Ascending aorta (tissue), 2 donors: ENCODE measurements around the gene MMP20. TPM values are rescaled to one million over a fixed set of nuclear protein-coding genes. Genes with fewer than 3 reads are reported as not detected.

Experiments used
- DNase-seq, 2 donors: peaks; one replicate each; pipeline ENCODE4 v3.0.0-alpha.2; 2019; ENCODE audit warnings: low spot score in 2 of 2
- H3K27ac ChIP-seq, 2 donors: fragments of 200-600 bp; sonication (generic); one replicate each; pipeline ENCODE4 v1.5.1; 2016 to 2017; ENCODE audit warnings: mild to moderate bottlenecking in 1 of 2
- H3K27me3 ChIP-seq: fragments of 200-600 bp; sonication (generic); one replicate; pipeline ENCODE4 v1.5.1; 2017
- H3K36me3 ChIP-seq, 2 donors: fragments of 200-600 bp; sonication (generic); one replicate each; pipeline ENCODE4 v1.5.1; 2016
- H3K4me1 ChIP-seq, 2 donors: fragments of 200-600 bp; sonication (generic); one replicate each; pipeline ENCODE4 v1.5.1; 2016 to 2017; ENCODE audit warnings: mild to moderate bottlenecking in 1 of 2
- H3K4me3 ChIP-seq, 2 donors: fragments of 200-600 bp; sonication (generic); one replicate each; pipeline ENCODE4 v1.5.1; 2016 to 2017; ENCODE audit warnings: mild to moderate bottlenecking in 1 of 2
- H3K9me3 ChIP-seq, 2 donors: fragments of 200-600 bp; sonication (generic); one replicate each; pipeline ENCODE4 v1.5.1; 2016
- intact Hi-C: fragments of 100-400 bp; cut with DNase I; formaldehyde crosslinking; loops from one replicate; pipeline ENCODE4 v1.15.1; 2023
- total RNA-seq: library from RNA; depleted of rRNA; stranded (reverse); fragments of >200 nt; gene quantifications from one replicate; pipeline ENCODE4 v1.1.0, GENCODE V29; 2016
- TF ChIP-seq, protein P1 (sequence below), 3 experiments: fragments of 200-600 bp in 2 of 3; fragments of 450-650 bp in 1 of 3; sonication (generic) in 2 of 3; IDR thresholded peaks; one replicate each; pipeline ENCODE4 v1.5.1; 2016 to 2019; ENCODE audit warnings: antibody characterized with exemption in 3 of 3, mild to moderate bottlenecking in 1 of 3, moderate library complexity in 1 of 3

Gene MMP20
- total RNA-seq, 1 donor from 2014 or later, result not detected

- DNase-seq, result no peak
- Histone ChIP-seq H3K27ac (no peak overlapping the region), H3K36me3 (no peaks in the 10 kb centered on the region), H3K9me3 (no peaks in the 10 kb centered on the region), H3K4me3 (no peak overlapping the region), H3K4me1 (no peaks in the 10 kb centered on the region), H3K27me3 (no peaks in the 10 kb centered on the region)
- TF ChIP-seq, protein P1, sequence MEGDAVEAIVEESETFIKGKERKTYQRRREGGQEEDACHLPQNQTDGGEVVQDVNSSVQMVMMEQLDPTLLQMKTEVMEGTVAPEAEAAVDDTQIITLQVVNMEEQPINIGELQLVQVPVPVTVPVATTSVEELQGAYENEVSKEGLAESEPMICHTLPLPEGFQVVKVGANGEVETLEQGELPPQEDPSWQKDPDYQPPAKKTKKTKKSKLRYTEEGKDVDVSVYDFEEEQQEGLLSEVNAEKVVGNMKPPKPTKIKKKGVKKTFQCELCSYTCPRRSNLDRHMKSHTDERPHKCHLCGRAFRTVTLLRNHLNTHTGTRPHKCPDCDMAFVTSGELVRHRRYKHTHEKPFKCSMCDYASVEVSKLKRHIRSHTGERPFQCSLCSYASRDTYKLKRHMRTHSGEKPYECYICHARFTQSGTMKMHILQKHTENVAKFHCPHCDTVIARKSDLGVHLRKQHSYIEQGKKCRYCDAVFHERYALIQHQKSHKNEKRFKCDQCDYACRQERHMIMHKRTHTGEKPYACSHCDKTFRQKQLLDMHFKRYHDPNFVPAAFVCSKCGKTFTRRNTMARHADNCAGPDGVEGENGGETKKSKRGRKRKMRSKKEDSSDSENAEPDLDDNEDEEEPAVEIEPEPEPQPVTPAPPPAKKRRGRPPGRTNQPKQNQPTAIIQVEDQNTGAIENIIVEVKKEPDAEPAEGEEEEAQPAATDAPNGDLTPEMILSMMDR (IDR thresholded peaks at IDR 0.05), result no peak
- intact Hi-C loops, result no loop called here
These were observed 79.4 kb downstream of the MMP20 start for GRCh38 chr11:102545701-102546100.

DNA sequence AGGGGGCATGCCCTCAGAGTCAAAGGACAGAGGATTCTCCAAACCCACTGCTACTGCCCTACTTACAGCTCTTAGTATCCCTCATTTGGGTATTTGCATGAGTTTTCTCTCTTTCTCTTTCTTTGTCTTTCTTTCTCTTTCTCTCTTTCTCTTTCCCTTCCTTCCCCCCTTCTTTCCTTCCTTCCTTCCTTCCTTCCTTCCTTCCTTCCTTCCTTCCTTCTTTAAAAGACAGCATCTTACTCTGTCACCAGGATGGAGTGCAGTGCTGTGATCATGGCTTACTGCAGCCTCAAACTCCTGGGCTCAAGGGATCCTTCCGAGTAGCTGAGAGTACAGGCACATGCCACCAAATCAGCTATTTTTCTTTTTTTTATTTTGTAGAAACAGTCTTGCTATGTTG is 80.5 kb downstream of the MMP20 start:
- no peak overlapping the region for H3K27ac ChIP-seq
- TF ChIP-seq, protein P1 (IDR thresholded peaks at IDR 0.05), result no peak
- intact Hi-C loops, result no loop called here
- DNase-seq, result no peak
- H3K4me3 ChIP-seq, result no peak overlapping the region
- H3K4me1 ChIP-seq, result no peaks in the 10 kb centered on the region
- H3K27me3 ChIP-seq, result no peaks in the 10 kb centered on the region
- H3K36me3 ChIP-seq, result no peaks in the 10 kb centered on the region
- no peaks in the 10 kb centered on the region for H3K9me3 ChIP-seq

DNA sequence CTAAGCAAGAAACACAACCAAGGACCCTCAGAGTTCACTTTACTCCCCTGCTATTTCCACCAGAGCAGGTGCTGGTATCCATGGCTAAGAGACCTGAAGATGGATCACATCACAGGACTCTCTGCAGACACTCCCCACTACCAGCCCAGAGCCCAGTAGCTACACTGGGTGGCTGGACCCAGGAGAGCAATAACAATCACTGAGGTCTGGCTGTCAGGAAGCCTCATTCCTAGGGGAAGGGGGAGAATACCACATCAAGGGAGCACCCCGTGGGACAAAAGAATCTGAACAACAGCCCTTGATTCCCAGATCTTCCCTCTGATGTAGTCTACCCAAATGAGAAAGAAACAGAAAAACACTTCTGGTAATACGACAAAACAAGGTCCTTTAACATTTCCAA is 85.6 kb downstream of the MMP20 start:
- Histone ChIP-seq H3K4me1 (no peaks in the 10 kb centered on the region), H3K27ac (no peak overlapping the region), H3K9me3 (no peaks in the 10 kb centered on the region), H3K27me3 (no peaks in the 10 kb centered on the region), H3K36me3 (no peaks in the 10 kb centered on the region), H3K4me3 (no peak overlapping the region)
- no peak for DNase-seq
- intact Hi-C loops, result no loop called here
- TF ChIP-seq, protein P1 (IDR thresholded peaks at IDR 0.05), result no peak

DNA sequence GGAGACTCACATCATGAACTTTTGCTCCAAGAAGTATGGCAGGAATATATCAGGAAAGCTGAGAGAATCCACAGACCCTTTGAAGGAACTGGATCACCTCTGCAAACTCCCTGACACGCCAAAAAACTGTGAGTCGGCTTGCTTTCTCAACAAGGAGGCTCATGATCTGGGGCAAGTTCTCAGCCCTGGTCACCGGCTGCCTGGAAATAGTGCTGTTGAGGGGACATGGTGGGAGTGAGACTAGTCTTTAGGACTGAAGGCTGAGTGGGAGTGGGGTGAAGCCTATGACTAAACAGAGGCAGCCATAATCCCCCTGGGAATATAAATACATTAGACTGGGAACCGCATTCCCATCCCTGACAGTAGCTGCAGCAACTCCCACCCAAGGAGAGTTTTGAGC is 86.2 kb downstream of the MMP20 start:
- H3K36me3 ChIP-seq, result no peaks in the 10 kb centered on the region
- H3K4me1 ChIP-seq, result no peaks in the 10 kb centered on the region
- intact Hi-C loops, result no loop called here
- H3K27me3 ChIP-seq, result no peaks in the 10 kb centered on the region
- no peak overlapping the region for H3K27ac ChIP-seq
- no peaks in the 10 kb centered on the region for H3K9me3 ChIP-seq
- TF ChIP-seq, protein P1 (IDR thresholded peaks at IDR 0.05), result no peak
- no peak for DNase-seq
- H3K4me3 ChIP-seq, result no peak overlapping the region

DNA sequence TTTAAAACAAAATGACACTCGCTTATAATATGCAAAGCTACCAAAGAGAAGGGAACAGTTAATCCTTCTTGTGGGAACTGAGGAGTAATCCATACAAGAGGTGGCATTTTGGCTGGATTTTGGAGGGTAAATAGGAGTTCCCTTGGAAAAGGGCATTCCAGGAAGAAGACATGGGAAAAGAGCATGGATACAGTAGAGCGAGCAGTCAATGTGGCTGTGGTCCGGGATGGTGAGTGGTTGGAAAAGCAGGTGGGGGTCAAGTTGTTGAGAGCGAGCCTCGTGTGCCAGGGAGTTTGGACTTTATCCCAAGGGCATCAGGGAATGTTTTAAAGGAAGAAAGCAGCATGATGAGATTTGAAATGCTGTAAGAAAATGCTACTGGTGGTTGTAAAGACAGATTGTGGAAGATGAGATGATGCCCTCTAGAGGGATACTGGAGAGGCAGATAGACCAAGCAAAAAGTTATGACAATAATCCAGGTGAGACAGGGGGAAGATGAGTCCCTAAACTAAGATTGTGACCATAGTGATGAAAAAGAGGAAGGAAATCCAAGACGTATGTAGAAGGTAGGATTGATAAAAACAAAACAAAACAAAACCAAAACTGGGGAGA is 90.8 kb downstream of the MMP20 start:
- H3K4me3 ChIP-seq, result no peak overlapping the region
- no peaks in the 10 kb centered on the region for H3K9me3 ChIP-seq
- intact Hi-C loops, result no loop called here
- H3K4me1 ChIP-seq, result no peaks in the 10 kb centered on the region
- no peaks in the 10 kb centered on the region for H3K36me3 ChIP-seq
- no peak overlapping the region for H3K27ac ChIP-seq
- no peak for DNase-seq
- H3K27me3 ChIP-seq, result no peaks in the 10 kb centered on the region
- TF ChIP-seq, protein P1 (IDR thresholded peaks at IDR 0.05), result no peak

DNA sequence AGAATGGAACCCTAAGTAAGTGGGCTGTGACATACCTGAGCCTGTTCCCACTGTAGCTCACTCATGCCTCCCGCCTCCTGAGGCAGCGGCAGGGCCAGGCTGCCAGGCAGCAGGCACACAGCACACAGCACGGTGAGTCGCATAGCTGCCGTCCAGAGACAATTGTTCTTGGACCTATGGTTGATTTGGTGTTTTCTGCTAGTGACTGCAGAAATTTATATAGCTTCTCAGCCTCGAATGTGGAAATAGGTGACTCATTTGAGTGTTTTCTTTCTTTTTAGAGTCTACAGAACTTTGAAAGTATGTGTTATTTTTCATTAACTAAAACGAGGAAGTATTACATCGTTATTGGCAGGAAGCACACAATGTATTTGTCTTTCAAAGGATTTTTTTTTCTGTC is 94.6 kb downstream of the MMP20 start, which contains the start of gene MMP7:
TSS of gene MMP7 (minus strand) at position 190 of the 400 bp plus-strand sequence. CDS start at position 143, 47 bp downstream.
- TF ChIP-seq, protein P1 (IDR thresholded peaks at IDR 0.05), result no peak
- intact Hi-C loops, result no loop called here
- Histone ChIP-seq H3K4me3 (no peak within 1 kb of the TSS), H3K4me1 (no peaks in the 10 kb centered on the region), H3K27ac (no peak within 1 kb of the TSS), H3K9me3 (no peaks in the 10 kb centered on the region), H3K27me3 (no peaks in the 10 kb centered on the region), H3K36me3 (no peaks in the 10 kb centered on the region)
- DNase-seq, result no peak
